LNCAP (cell line): ENCODE measurements around the gene TMEM41A.

ENCODE experiments used
- TF ChIP-seq, protein P1 (sequence below): fragments of 450-650 bp; IDR thresholded peaks from 2 replicates; pipeline ENCODE4 v1.5.1; 2017; ENCODE audit warnings: mild to moderate bottlenecking

Gene TMEM41A

DNA sequence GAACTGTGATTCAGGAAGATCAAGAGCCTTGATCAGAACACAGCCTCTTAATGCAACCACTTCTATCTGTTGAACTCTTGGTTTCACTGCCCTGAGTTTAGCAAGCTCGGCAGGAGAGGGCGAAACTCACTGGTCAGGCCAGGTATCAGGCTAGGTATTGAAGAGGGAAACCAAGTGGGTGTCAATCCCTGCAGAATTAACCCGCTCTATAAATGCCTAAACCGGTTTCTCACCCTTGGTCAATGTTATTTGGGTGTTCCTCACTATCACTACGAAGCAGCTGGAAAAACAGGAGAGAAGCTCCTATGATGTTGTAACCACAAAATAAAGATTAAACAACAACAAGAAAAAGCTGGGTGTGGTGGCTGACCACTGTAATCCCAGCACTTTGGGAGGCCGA lies 29.7 kb upstream of the TMEM41A start:
- TF ChIP-seq, protein P1, sequence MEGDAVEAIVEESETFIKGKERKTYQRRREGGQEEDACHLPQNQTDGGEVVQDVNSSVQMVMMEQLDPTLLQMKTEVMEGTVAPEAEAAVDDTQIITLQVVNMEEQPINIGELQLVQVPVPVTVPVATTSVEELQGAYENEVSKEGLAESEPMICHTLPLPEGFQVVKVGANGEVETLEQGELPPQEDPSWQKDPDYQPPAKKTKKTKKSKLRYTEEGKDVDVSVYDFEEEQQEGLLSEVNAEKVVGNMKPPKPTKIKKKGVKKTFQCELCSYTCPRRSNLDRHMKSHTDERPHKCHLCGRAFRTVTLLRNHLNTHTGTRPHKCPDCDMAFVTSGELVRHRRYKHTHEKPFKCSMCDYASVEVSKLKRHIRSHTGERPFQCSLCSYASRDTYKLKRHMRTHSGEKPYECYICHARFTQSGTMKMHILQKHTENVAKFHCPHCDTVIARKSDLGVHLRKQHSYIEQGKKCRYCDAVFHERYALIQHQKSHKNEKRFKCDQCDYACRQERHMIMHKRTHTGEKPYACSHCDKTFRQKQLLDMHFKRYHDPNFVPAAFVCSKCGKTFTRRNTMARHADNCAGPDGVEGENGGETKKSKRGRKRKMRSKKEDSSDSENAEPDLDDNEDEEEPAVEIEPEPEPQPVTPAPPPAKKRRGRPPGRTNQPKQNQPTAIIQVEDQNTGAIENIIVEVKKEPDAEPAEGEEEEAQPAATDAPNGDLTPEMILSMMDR = no peak

DNA sequence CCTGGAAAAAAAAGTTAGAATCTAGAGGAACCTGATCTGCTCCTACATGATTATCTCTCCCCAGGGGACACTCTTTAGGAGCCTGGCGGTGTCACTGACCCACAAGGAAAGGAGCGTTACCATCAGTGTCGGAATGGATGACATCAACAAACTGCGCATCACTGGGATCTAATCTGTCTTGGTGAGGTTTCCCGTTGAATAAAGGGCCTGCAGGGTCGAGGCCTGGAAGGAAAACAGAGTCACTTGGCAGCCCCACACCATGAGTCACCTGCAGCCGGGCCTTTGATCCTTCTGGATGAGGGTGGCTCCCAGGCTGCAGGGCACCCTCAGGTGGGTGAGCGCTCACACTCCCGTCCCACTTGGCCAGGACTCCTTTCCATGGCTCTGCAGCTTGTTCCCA lies 28.5 kb upstream of the TMEM41A start:
- TF ChIP-seq, protein P1 = no peak

DNA sequence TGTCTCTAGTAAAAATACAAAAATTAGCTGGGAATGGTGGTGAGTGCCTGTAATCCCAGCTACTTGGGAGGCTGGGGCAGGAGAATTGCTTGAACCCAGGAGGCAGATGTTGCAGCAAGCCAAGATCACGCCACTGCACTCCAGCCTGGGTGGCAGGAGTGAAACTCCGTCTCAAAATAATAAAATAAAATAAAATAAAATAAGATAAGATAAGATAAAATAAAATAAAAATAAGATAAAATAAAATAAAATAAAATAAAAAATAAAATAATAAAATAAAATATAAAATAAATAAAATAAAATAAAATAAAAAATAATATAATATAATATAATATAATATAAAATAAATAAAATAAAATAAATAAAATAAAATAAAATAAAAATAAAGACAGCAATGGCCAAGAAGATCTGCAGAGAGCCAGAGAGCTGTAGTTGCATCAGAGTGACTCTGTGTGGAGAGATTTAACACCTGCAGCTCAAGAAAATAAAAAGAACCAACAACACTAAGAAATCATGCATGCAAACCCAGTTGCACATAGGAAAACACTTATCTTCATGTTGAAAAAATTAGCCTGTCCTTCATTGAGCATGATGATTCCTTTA lies 27.6 kb upstream of the TMEM41A start:
- TF ChIP-seq, protein P1 = no peak

DNA sequence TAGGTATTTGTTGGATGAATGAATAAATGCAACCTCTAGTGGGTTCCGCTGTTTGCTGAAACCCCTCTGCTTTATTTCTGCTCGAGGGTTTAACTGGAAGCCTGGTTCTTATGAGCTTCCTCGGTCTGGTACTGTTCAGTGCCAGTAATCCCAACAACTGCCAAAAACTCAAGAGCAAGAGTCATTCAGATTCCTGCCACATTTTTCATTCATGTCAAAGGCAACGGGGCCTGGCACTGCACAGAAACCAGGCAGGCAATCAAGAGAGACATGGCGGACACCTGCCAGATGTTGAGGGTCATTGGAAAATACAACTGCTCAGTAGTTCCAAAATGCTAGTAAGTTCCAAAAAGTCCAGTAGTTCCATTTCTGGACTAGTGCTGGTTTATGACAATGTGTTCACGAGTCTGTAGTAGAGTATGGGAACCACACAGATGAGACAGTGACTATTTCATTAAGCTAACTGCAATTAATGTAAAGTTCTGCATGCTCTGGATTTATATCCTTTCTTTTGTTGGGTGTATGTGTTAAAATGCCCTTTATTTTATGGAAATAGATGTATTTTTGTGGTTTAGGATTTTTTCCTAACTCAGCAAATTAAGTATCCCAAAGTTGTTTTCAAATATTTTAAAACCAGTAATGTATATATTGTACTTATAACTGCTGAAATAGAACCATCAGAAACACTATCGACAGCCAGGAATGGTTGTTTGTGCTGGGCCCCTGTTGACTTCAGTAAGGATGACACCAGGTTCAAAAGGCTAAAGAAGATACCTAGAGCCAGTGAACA lies 22.7 kb upstream of the TMEM41A start:
- TF ChIP-seq, protein P1 = no peak

DNA sequence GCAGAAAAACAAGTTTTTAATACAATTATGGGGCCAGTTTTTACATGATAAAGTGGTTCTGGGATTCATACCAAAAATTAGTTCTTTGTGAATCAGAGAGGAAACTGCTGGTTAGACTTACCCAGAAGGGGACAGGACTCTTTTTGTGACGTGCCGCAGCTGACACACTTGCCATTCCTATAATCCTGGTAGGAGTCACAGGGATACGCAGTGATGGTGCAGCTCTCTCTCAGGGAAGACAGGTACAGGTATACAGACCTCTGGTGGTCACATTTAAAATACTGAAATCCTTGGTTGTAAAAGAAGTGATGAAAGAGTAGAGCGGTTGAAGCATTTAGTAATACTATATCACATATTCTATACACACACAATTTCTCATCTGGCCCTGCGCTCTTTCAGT lies 20.2 kb upstream of the TMEM41A start:
- TF ChIP-seq, protein P1 = no peak; the same call in 1 of the 2 replicates

DNA sequence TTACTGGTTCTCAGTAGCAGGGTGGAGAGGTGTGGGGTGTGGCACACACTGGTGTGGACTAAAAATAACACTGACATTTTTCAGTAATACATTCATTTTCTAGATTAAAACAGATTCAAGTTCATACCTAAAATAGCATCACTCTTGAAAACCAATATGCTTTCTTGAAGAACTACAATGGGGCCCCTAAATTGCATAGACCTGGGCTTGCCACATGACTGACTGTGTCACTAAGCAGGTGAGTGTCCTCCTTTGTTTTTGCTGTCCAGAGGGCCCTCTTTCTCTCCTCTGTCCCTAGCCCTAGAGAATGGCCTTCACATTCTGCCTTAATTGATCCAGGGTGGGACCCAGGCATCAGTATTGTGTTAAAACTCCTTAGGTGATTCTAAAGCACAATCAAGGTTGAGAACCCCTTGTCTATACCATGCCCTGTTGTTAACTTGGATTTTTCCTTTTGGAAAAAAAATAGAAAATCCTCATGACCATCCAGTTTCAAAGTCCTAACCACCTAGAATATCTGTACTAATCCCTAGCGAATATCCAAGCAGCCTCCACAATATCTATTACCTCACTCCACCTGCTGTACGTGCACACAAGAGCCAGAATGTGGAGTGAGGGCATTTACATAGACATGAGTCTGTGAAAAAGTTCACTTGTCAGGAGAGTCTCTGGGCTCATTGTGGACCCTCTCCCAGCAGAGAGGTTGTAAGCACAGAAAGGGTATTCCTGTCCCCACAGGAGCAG lies 18.7 kb upstream of the TMEM41A start:
- TF ChIP-seq, protein P1 = no peak

DNA sequence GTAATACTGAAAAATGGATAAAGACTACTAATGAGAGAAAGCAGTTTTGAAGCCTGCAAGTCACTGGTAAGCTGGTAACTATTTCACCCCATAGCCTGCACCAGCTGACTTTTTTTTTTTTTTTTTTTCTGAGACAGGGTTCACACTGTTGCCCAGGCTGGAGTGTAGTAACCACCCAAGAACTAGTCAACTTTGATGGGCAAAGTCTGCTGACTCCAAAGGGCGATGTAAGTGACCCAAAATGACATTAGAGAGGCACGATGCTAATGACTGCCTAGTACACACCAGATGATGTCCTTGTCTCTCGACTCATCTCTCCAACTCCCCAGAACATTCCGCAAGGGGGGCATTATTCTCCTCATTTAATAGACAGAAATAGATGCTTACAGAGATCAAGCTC lies 12.9 kb upstream of the TMEM41A start:
- TF ChIP-seq, protein P1 = no peak
